Measurements from ENCODE around the gene LMX1B.

GRCh38 chr9:126624912-126625311, 11.2 kb downstream of the LMX1B start:
- TF ChIP-seq OSR1 (CRISPR knock-in tag; IDR thresholded peaks at IDR 0.05) = no peak
- no peak for TF ChIP-seq GLIS3 (CRISPR knock-in tag; IDR thresholded peaks at IDR 0.05)
- TF ChIP-seq, protein P1, sequence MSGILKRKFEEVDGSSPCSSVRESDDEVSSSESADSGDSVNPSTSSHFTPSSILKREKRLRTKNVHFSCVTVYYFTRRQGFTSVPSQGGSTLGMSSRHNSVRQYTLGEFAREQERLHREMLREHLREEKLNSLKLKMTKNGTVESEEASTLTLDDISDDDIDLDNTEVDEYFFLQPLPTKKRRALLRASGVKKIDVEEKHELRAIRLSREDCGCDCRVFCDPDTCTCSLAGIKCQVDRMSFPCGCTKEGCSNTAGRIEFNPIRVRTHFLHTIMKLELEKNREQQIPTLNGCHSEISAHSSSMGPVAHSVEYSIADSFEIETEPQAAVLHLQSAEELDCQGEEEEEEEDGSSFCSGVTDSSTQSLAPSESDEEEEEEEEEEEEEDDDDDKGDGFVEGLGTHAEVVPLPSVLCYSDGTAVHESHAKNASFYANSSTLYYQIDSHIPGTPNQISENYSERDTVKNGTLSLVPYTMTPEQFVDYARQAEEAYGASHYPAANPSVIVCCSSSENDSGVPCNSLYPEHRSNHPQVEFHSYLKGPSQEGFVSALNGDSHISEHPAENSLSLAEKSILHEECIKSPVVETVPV (CRISPR knock-in tag; IDR thresholded peaks at IDR 0.05) = no peak
- TF ChIP-seq PPARA (CRISPR knock-in tag; IDR thresholded peaks at IDR 0.05; ENCODE audit: borderline replicate concordance) = no peak
- TF ChIP-seq ZFP30 (CRISPR knock-in tag; IDR thresholded peaks at IDR 0.05) = no peak
- no peak for TF ChIP-seq ZNF70 (CRISPR knock-in tag; IDR thresholded peaks at IDR 0.05)
- no peak for TF ChIP-seq PATZ1 (CRISPR knock-in tag; IDR thresholded peaks at IDR 0.05; ENCODE audit: borderline replicate concordance)
- TF ChIP-seq RARB (CRISPR knock-in tag; IDR thresholded peaks at IDR 0.05) = no peak
- no peak for TF ChIP-seq ZNF8 (CRISPR knock-in tag; IDR thresholded peaks at IDR 0.05)

Measured in SK-N-SH treated with all-trans-retinoic acid at 6 μM for 48 hours (cell line).